Measurements from ENCODE around the gene MCM9. TPM values are rescaled to one million over a fixed set of nuclear protein-coding genes. Genes with fewer than 3 reads are reported as not detected.

The MCM9 gene
- total and polyA plus RNA-seq, 2 of the 13 experiments (the other 11 are each of a cell fraction or from before 2014, with no cell fraction given), result 3.8 to 17.2 TPM

GRCh38 chr6:118867181-118867580 is 67.8 kb downstream of the MCM9 start:
- Histone ChIP-seq H3K79me2 (ENCODE audit: insufficient read depth, low read length) (no peaks in the 10 kb centered on the region), H3K9me3 (ENCODE audit: low read length) (no peaks in the 10 kb centered on the region), H3K4me1 (ENCODE audit: insufficient read depth, low read length) (peaks cover 9% of the 10 kb centered on the region; the same call in 1 of the 2 replicates), H3K27ac (ENCODE audit: extremely low read length, insufficient read depth, low read length) (no peak overlapping the region), H3K36me3 (replicated peaks in 1 of 2; ENCODE audit: control insufficient read depth in 1 of 2, insufficient read depth in 2 of 2, low read length in 2 of 2) (no peaks in the 10 kb centered on the region), H3K4me3 (replicated peaks in 1 of 3; ENCODE audit: insufficient read depth in 1 of 3, low read depth in 2 of 3, low read length in 3 of 3) (no peak overlapping the region), H3K4me2 (ENCODE audit: low read depth, low read length) (no peak overlapping the region), H3K27me3 (ENCODE audit: control insufficient read depth in 1 of 2, insufficient read depth in 2 of 2, low read length in 2 of 2) (no peaks in the 10 kb centered on the region), H2AFZ (ENCODE audit: low read length) (no peak overlapping the region), H3K9ac (ENCODE audit: insufficient read depth, low read depth, low read length) (no peak overlapping the region), H4K20me1 (ENCODE audit: insufficient read depth, low read length) (no peaks in the 10 kb centered on the region)
- DNase-seq (ENCODE audit: low spot score) (no peak), ATAC-seq (no peak), FAIRE-seq (no peak)
- no TSS peak for BruUV-seq (replicated peaks)
- in situ Hi-C loops (cut with HindIII; ENCODE audit: extremely low pct_ligation_motif_present, low pct_unique_long_range_greater_than_20kb), result no loop called here
- 97% methylated on average over 4 of the region's 4 CpGs for WGBS (ENCODE audit: low lambda C conversion rate)
- intact Hi-C loops (cut with micrococcal nuclease; ENCODE audit: unreplicated experiment), result no loop called here
- ChIA-PET POLR2A (no interaction called here), CTCF (ENCODE audit: low intra/inter-chr PET ratio, low total read pairs) (no interaction called here)
- TF ChIP-seq ZBTB26 (CRISPR knock-in tag; IDR thresholded peaks at IDR 0.05; ENCODE audit: borderline replicate concordance) (no peak), ZNF883 (CRISPR knock-in tag; IDR thresholded peaks at IDR 0.05; ENCODE audit: not compliant biosample characterization) (no peak), HOXA9 (CRISPR knock-in tag; IDR thresholded peaks at IDR 0.05; ENCODE audit: borderline replicate concordance) (no peak), ZNF619 (CRISPR knock-in tag; IDR thresholded peaks at IDR 0.05) (no peak), ZNF841 (CRISPR knock-in tag; IDR thresholded peaks at IDR 0.05; ENCODE audit: borderline replicate concordance) (no peak), HIVEP1 (CRISPR knock-in tag; IDR thresholded peaks at IDR 0.05) (no peak), JUND (CRISPR knock-in tag; IDR thresholded peaks at IDR 0.05) (no peak), ZNF383 (CRISPR knock-in tag; IDR thresholded peaks at IDR 0.05; ENCODE audit: borderline replicate concordance) (no peak), AFF4 (CRISPR knock-in tag; IDR thresholded peaks at IDR 0.05) (no peak), UBTF (CRISPR knock-in tag; IDR thresholded peaks at IDR 0.05) (no peak), TFAP4 (IDR thresholded peaks at IDR 0.05; ENCODE audit: borderline replicate concordance, low read depth) (no peak), JDP2 (CRISPR knock-in tag; IDR thresholded peaks at IDR 0.05; ENCODE audit: borderline replicate concordance) (no peak), ZSCAN22 (CRISPR knock-in tag; IDR thresholded peaks at IDR 0.05) (no peak), CHCHD3 (CRISPR knock-in tag; IDR thresholded peaks at IDR 0.05) (no peak)
